CD4-positive, CD25-positive, alpha-beta regulatory T cell (primary cell): ENCODE data around the gene PHTF1. TPM values are rescaled to one million over a fixed set of nuclear protein-coding genes. Genes with fewer than 3 reads are reported as not detected.

Experiments used
- ATAC-seq, 2 donors: fragments of 150-1000 bp; cut with Tn5 transposase; one replicate each; pipeline ENCODE4 v1.10.0; 2021; ENCODE audit warnings: low read depth in 2 of 2, moderate number of reproducible peaks in 2 of 2, moderate library complexity in 1 of 2
- DNase-seq, 3 donors: peaks; one replicate each; pipeline versions ENCODE4 v3.0.0 to v3.0.0-alpha.2; 2012 to 2022; ENCODE audit warnings: mixed read lengths in 1 of 3
- H3K27ac ChIP-seq: one replicate; pipeline ENCODE4 v1.7.0; 2013; ENCODE audit warnings: mild to moderate bottlenecking, low read length; ENCODE audit not compliant: insufficient read depth, poor library complexity, severe bottlenecking
- H3K27me3 ChIP-seq: one replicate; pipeline ENCODE4 v1.7.0; 2013; ENCODE audit warnings: low read length; ENCODE audit not compliant: control insufficient read depth, insufficient read depth
- H3K36me3 ChIP-seq: one replicate; pipeline ENCODE4 v1.7.0; 2013; ENCODE audit warnings: mild to moderate bottlenecking, low read length, moderate library complexity; ENCODE audit not compliant: control insufficient read depth, insufficient read depth
- H3K4me1 ChIP-seq: 2 replicates; pipeline ENCODE4 v1.7.0; 2013; ENCODE audit warnings: mild to moderate bottlenecking, low read length; ENCODE audit not compliant: insufficient read depth, control insufficient read depth, poor library complexity, severe bottlenecking
- H3K4me3 ChIP-seq: one replicate; pipeline ENCODE4 v1.7.0; 2013; ENCODE audit warnings: low read depth, mild to moderate bottlenecking, low read length, moderate library complexity
- H3K9me3 ChIP-seq, 2 experiments: 1 replicate in 1 of 2; 2 replicates in 1 of 2; pipeline ENCODE4 v1.7.0; 2013; ENCODE audit warnings: low read length in 2 of 2, mild to moderate bottlenecking in 1 of 2, moderate library complexity in 1 of 2; ENCODE audit not compliant: control insufficient read depth in 2 of 2
- H3K27ac Mint-ChIP-seq, 3 donors: one replicate each; pipeline ENCODE4 v1.8.0; 2020 to 2022; ENCODE audit warnings: mild to moderate bottlenecking in 3 of 3, mixed read lengths in 3 of 3, moderate library complexity in 2 of 3
- H3K27me3 Mint-ChIP-seq: one replicate; pipeline ENCODE4 v1.8.0; 2022; ENCODE audit warnings: mild to moderate bottlenecking, mixed read lengths
- H3K36me3 Mint-ChIP-seq: one replicate; pipeline ENCODE4 v1.8.0; 2020; ENCODE audit warnings: mixed read lengths
- H3K4me1 Mint-ChIP-seq, 4 donors: one replicate each; pipeline ENCODE4 v1.8.0; 2020 to 2022; ENCODE audit warnings: mixed read lengths in 4 of 4, mild to moderate bottlenecking in 1 of 4
- H3K4me3 Mint-ChIP-seq, 4 donors: one replicate each; pipeline ENCODE4 v1.8.0; 2020 to 2022; ENCODE audit warnings: mild to moderate bottlenecking in 4 of 4, mixed read lengths in 4 of 4, moderate library complexity in 3 of 4
- H3K9me3 Mint-ChIP-seq, 7 donors: one replicate each; pipeline ENCODE4 v1.8.0; 2020 to 2022; ENCODE audit warnings: mixed read lengths in 7 of 7, mild to moderate bottlenecking in 3 of 7, moderate library complexity in 2 of 7
- polyA plus RNA-seq, 4 donors: library from polyadenylated mRNA; unstranded; fragments of 300-500 nt; fragmentation: Illumina TruSeq; gene quantifications; one replicate each; pipeline ENCODE4 v1.2.3, GENCODE V29; 2021
- total RNA-seq: library from RNA; stranded (reverse); gene quantifications from one replicate; pipeline ENCODE4 v1.2.3, GENCODE V29; 2022

Gene PHTF1
- total and polyA plus RNA-seq, 5 donors from 2014 or later: 11.1 to 22.7 (median 16.7) TPM

DNA sequence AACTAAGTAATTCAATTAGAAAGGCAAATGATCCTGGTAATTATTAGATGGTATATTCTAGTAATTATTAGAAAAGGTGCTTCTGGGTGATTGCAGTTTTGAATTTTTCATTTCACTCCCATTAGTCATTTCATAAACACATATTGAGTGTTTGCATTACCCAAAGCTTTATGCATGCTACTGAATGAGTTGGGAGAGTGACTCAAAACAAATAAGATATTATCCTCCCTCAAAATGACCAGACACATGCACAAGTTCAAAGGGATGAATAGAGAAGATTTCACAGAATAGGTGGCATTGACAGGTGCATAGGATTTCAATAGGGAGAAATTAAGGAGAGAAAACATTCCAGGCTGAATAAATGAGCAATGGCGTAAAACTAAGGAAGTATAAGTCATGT is 84.7 kb downstream of the PHTF1 start:
- Histone ChIP-seq H3K4me3 (no peak overlapping the region), H3K9me3 (no peaks in the 10 kb centered on the region), H3K27me3 (no peaks in the 10 kb centered on the region), H3K27ac (no peak overlapping the region), H3K4me1 (no peaks in the 10 kb centered on the region), H3K36me3 (no peaks in the 10 kb centered on the region)
- H3K36me3 Mint-ChIP-seq: no peaks in the 10 kb centered on the region
- no peak for DNase-seq
- peaks cover 0 to 2% (median 0%) of the 10 kb centered on the region in 7 donors for H3K9me3 Mint-ChIP-seq
- H3K27ac Mint-ChIP-seq: no peak overlapping the region
- H3K4me1 Mint-ChIP-seq: peaks cover 0 to 6% (median 0%) of the 10 kb centered on the region in 4 donors
- H3K4me3 Mint-ChIP-seq: no peak overlapping the region
- H3K27me3 Mint-ChIP-seq: no peaks in the 10 kb centered on the region
- ATAC-seq: no peak

DNA sequence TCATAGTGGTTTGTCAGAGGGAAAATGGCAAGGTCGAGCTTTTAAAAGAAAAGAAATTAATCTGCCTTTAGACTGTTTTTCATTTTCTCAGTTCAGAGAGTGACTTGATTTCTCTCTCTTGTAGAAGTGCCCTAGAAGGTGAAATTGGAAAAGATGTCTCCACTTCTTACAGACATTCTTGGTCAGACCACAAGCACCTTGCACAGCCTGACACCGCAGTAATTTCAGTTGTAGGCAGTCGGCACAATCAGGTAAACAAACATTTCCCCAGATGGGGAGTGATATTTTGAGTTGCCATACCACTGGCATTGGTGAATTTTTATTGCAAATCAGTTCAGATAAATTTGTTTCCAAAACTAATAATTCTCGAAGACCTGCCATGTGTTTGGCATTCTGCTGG is 86.8 kb downstream of the PHTF1 start:
- H3K27me3 Mint-ChIP-seq: no peaks in the 10 kb centered on the region
- ATAC-seq (no peak), DNase-seq (no peak)
- H3K4me3 ChIP-seq: no peak overlapping the region
- H3K9me3 Mint-ChIP-seq: peaks cover 0 to 2% (median 0%) of the 10 kb centered on the region in 7 donors
- H3K36me3 Mint-ChIP-seq: no peaks in the 10 kb centered on the region
- H3K4me3 Mint-ChIP-seq: no peak overlapping the region
- H3K4me1 Mint-ChIP-seq: no peaks in the 10 kb centered on the region
- no peaks in the 10 kb centered on the region for H3K36me3 ChIP-seq
- no peak overlapping the region for H3K27ac Mint-ChIP-seq
- no peaks in the 10 kb centered on the region for H3K4me1 ChIP-seq
- no peaks in the 10 kb centered on the region for H3K27me3 ChIP-seq
- H3K27ac ChIP-seq: no peak overlapping the region
- no peaks in the 10 kb centered on the region for H3K9me3 ChIP-seq

DNA sequence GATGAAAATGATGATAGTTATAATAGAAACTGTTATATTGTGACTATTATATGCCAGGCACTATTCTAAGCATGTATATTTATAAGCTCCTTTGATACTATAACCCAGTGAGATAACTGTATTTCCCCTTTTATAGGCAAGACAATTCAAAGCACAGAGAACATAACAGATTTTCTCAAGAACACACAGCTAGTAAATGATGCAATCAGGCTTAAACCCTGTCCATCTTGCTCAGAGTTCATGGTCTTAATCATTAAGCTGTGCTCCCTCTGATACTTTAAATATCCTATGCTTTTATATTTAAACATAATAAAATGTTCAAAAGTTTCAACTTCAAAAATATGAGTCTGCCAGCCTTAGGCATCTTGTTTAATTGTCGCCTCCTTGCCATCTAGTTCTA is 88.6 kb downstream of the PHTF1 start:
- Histone ChIP-seq H3K36me3 (no peaks in the 10 kb centered on the region), H3K27me3 (no peaks in the 10 kb centered on the region), H3K4me3 (no peak overlapping the region), H3K27ac (no peak overlapping the region), H3K9me3 (no peaks in the 10 kb centered on the region), H3K4me1 (no peaks in the 10 kb centered on the region)
- peaks cover 0 to 2% (median 0%) of the 10 kb centered on the region in 7 donors for H3K9me3 Mint-ChIP-seq
- H3K27ac Mint-ChIP-seq: no peak overlapping the region
- ATAC-seq: no peak
- DNase-seq: no peak
- no peaks in the 10 kb centered on the region for H3K27me3 Mint-ChIP-seq
- H3K4me1 Mint-ChIP-seq: no peaks in the 10 kb centered on the region
- no peaks in the 10 kb centered on the region for H3K36me3 Mint-ChIP-seq
- H3K4me3 Mint-ChIP-seq: no peak overlapping the region

DNA sequence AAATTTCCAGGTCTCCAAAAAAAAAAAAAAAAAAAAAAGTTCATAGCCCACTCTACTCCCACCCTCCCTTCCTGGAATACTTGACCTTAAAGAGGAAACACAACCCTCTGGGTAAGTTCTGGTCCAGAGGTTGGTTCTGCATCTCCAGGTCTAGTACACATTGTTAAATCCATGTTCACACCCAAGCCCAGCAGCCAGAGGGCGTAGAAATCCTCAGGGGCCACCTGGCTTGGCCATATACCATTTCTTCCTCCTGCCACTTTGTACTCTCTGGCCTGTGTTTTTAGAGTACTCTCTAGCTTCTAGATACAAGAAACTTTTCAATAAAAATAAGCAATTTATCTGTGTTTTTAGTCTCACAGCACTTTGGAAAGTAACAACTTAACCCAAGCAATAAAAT is 89.3 kb downstream of the PHTF1 start:
- Histone ChIP-seq H3K9me3 (no peaks in the 10 kb centered on the region), H3K27ac (no peak overlapping the region), H3K27me3 (no peaks in the 10 kb centered on the region), H3K4me3 (no peak overlapping the region), H3K36me3 (no peaks in the 10 kb centered on the region), H3K4me1 (no peaks in the 10 kb centered on the region)
- H3K4me1 Mint-ChIP-seq: no peaks in the 10 kb centered on the region
- no peak for DNase-seq
- no peak for ATAC-seq
- H3K9me3 Mint-ChIP-seq: peaks cover 0 to 2% (median 0%) of the 10 kb centered on the region in 7 donors
- H3K27me3 Mint-ChIP-seq: peaks cover 1% of the 10 kb centered on the region
- no peaks in the 10 kb centered on the region for H3K36me3 Mint-ChIP-seq
- H3K27ac Mint-ChIP-seq: no peak overlapping the region
- H3K4me3 Mint-ChIP-seq: no peak overlapping the region

DNA sequence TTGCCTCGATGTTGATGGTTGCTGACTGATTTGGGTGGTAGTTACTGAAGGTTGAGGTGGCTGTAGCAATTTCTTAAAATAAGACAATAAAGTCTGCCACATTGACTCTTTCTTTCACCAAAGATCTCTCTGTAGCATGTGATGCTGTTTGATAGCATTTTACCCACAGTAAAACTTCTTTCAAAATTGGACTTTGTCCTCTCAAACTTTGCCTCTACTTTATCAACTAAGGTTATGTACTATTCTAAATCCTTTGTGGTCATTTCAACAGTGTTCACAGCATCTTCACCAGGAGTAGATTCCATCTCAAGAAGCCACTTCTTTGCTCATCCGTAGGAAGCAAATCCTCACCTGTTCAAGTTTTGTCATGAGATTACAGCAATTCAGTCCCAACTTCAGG is 93.2 kb downstream of the PHTF1 start:
- H3K36me3 ChIP-seq: no peaks in the 10 kb centered on the region
- Mint-ChIP-seq H3K27ac (no peak overlapping the region), H3K4me1 (peaks cover 0 to 2% (median 0%) of the 10 kb centered on the region in 4 donors), H3K4me3 (no peak overlapping the region), H3K27me3 (peaks cover 4% of the 10 kb centered on the region), H3K9me3 (no peaks in the 10 kb centered on the region), H3K36me3 (no peaks in the 10 kb centered on the region)
- no peaks in the 10 kb centered on the region for H3K27me3 ChIP-seq
- DNase-seq: no peak
- H3K9me3 ChIP-seq: no peaks in the 10 kb centered on the region
- H3K4me3 ChIP-seq: no peak overlapping the region
- ATAC-seq: no peak
- no peak overlapping the region for H3K27ac ChIP-seq
- H3K4me1 ChIP-seq: no peaks in the 10 kb centered on the region

DNA sequence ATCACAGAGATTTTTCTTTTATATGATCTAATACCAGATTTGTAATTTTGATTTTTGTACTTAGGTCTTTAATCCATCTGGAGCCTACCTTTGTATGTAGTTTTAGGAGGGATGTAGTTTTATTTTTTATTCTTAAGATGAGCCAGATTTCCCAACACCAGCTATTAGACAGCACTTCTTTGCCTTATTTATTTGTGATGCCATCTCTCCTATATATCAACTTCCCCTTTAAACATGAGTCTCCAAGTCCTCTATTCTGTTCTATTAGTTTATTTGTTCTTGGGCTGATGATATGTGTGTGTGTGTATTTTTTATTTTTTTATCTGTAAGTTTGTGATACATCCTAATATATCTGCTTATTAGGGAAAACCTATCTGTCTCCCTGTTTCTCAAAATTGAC is 94.2 kb downstream of the PHTF1 start:
- Mint-ChIP-seq H3K27ac (no peak overlapping the region), H3K36me3 (no peaks in the 10 kb centered on the region), H3K4me1 (peaks cover 0 to 2% (median 0%) of the 10 kb centered on the region in 4 donors), H3K9me3 (no peaks in the 10 kb centered on the region), H3K27me3 (peaks cover 4% of the 10 kb centered on the region), H3K4me3 (no peak overlapping the region)
- H3K4me1 ChIP-seq: no peaks in the 10 kb centered on the region
- no peaks in the 10 kb centered on the region for H3K36me3 ChIP-seq
- no peaks in the 10 kb centered on the region for H3K27me3 ChIP-seq
- no peak overlapping the region for H3K4me3 ChIP-seq
- no peak overlapping the region for H3K27ac ChIP-seq
- ATAC-seq (no peak), DNase-seq (no peak)
- no peaks in the 10 kb centered on the region for H3K9me3 ChIP-seq

DNA sequence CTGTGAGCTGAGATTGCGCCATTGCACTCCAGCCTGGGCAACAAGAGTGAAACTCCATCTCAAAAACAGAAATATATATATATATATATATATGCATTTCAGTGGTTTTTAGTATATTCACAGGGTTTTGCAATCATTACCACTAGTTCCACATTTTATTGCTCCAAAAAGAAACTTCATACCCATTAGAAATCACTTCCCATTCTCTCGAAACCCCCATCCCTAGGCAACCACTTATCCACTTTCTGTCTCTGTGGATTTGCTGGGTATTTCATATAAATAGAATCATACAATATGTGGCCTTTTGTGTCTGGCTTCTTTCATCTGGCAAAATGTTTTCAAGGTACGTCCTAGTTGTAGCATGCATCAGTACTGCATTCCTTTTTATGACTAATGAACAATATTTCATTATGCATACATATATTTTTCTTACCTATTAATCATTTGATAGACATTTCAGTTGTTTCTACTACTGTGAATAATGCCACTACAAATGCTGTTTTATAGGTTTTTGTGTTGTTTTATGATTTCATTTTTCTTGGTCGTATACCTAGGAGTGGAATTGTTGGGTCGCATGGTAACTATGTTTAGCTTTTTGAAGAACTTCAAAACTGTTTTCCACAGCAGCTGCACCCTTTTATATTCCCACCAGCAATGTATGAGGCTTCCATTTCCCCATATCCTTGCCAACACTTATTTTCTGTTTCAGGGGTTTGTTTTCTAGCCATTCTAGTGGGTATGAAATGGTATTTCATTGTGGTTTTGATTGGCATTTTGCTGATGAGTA is 95.9 kb downstream of the PHTF1 start:
- ATAC-seq (no peak), DNase-seq (no peak)
- Mint-ChIP-seq H3K36me3 (no peaks in the 10 kb centered on the region), H3K4me1 (peaks cover 0 to 2% (median 0%) of the 10 kb centered on the region in 4 donors), H3K27me3 (peaks cover 4% of the 10 kb centered on the region), H3K4me3 (no peak overlapping the region), H3K27ac (no peak overlapping the region), H3K9me3 (no peaks in the 10 kb centered on the region)
- no peaks in the 10 kb centered on the region for H3K27me3 ChIP-seq
- H3K27ac ChIP-seq: no peak overlapping the region
- no peaks in the 10 kb centered on the region for H3K36me3 ChIP-seq
- no peaks in the 10 kb centered on the region for H3K9me3 ChIP-seq
- H3K4me1 ChIP-seq: no peaks in the 10 kb centered on the region
- H3K4me3 ChIP-seq: no peak overlapping the region

DNA sequence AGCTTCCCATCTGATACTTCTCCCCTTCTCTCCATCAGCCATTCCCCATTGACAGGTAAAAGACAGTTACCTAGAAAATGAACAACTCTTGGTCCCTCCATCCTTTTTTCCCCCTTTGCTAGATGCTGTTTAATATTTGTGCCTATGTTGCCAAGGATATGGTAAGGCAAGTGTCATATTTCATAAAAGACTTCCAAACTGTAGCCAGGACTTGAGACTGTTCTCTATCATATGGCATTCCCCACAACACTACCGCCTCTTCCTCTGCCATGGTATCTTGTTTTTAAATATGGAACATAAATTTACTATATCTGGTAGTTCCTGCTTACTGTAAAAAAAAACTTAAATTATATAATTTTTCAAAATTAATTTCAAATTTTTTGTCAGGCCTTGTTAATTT is 97.2 kb downstream of the PHTF1 start:
- no peaks in the 10 kb centered on the region for H3K27me3 ChIP-seq
- H3K27me3 Mint-ChIP-seq: peaks cover 4% of the 10 kb centered on the region
- H3K9me3 Mint-ChIP-seq: no peaks in the 10 kb centered on the region
- no peak overlapping the region for H3K4me3 Mint-ChIP-seq
- H3K4me1 Mint-ChIP-seq: peaks cover 0 to 2% (median 0%) of the 10 kb centered on the region in 4 donors
- no peaks in the 10 kb centered on the region for H3K9me3 ChIP-seq
- H3K36me3 ChIP-seq: no peaks in the 10 kb centered on the region
- DNase-seq (no peak), ATAC-seq (no peak)
- no peak overlapping the region for H3K4me3 ChIP-seq
- no peaks in the 10 kb centered on the region for H3K36me3 Mint-ChIP-seq
- H3K27ac Mint-ChIP-seq: no peak overlapping the region
- no peak overlapping the region for H3K27ac ChIP-seq
- no peaks in the 10 kb centered on the region for H3K4me1 ChIP-seq
